Measurements from ENCODE around the gene SH3TC2.
A peak's percentile ranks its signal among the peaks of the same experiment; 100 is the strongest.

Gene SH3TC2

GRCh38 chr5:148972396-148972795 lies 90.5 kb downstream of the SH3TC2 start:
- DNase-seq (ENCODE audit: low read depth in 2 of 2): no peak

DNA sequence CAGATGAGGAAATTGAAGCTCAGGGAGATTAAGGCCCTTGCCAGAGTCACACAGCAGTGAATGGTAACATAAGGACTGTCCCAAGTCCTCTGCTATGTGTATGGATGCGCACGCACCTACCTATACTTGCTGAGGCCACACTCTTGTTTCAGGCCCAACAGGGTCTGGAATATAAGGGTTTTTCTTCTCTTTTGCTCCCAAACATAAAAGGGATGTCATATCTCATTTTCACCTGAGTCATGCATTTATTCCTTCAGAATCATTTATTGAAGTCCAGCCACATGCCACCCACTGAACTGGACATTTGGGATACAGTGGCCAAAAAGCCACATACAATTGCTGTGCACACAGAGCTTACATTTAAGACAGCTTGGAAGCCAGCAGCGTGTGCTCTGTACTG lies 92.0 kb downstream of the SH3TC2 start:
- no peak for DNase-seq (ENCODE audit: low read depth in 2 of 2)

DNA sequence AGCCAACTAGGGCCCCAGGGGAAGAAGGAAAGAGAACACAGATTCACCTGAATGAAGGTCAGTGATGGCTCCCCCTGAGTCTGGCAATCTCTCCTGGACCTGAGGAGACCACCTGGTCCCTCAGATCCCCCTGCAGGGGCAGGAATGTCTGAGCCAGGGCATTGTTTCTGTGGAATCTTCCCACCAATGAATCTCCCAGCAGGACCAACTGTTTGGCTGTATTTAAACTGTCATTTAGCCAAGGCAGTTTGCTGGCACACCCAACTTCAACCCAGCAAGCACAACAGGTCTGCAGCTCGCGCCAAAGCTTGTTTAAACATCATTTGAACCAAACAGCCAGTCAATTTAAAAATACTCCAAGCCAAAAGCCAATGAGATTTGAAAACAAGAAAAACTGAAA lies 92.6 kb downstream of the SH3TC2 start:
- DNase-seq (ENCODE audit: low read depth in 2 of 2): no peak

- DNase-seq (ENCODE audit: low read depth in 2 of 2): no peak
Measured at GRCh38 chr5:148969291-148969690, 93.6 kb downstream of the SH3TC2 start.

DNA sequence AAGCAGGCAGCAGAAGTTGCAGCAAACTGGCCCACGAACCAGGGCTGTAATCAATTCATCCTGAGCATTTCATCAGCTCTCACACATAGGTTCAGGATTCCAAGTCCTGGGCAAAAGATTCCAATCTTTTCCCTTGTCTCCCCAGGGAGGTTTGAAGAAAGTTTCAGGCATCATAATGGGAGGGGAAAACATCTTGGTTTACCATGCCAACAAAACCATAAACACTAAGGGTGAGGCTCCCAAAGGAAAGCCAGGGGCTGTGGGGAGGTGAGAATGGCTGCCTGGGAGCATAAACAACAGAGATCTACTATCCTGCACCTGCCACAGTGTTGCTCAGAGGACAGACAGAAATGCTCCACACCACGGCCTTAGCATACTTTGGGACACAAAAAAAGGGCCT lies 94.6 kb downstream of the SH3TC2 start:
- DNase-seq (ENCODE audit: low read depth in 2 of 2): no peak

DNA sequence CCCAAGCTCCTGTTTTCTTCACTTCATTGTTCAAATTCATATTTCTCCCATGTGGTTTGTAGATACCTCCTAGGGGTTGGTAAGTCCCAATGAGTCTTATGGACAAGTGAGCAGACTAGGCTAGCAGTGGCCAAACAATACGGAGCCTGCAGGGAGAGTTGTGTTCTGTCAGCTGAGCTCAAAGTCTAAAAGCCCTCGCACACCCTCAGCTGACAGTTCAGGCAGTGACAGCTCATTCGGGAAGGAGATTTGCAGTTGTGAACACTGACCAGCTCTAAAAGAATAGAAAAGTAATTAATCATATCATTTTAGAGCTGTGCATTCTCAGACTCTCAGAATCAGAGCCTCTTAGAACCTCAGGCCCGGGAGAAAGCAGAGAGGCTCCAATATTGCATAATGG lies 95.1 kb downstream of the SH3TC2 start:
- DNase-seq (ENCODE audit: low read depth in 2 of 2): no peak

GRCh38 chr5:148966938-148967337 lies 95.9 kb downstream of the SH3TC2 start:
- DNase-seq (ENCODE audit: low read depth in 2 of 2): no peak

GRCh38 chr5:148966348-148966747 lies 96.5 kb downstream of the SH3TC2 start:
- DNase-seq (ENCODE audit: low read depth in 2 of 2): no peak

- no peak for DNase-seq (ENCODE audit: low read depth in 2 of 2)
Measured at GRCh38 chr5:148965511-148966265, 97.2 kb downstream of the SH3TC2 start.

DNA sequence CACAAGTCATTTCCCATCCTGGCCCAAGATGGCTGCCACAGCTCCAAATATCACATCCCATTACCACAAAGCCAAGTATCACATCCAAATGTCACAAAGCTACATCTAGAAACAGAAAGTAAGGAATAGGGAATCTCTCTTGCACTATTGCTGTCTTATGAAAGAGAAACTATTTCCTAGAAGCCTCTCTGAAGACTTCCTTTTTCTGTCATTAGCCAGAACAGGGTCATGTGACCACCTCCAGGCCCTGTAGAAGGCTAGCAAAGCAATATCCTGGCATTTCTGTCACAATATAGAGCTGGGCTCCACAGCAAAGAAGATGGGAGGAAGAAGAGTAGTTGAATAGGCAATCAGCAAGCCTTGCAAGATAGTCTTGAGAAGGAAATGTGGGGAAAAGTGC lies 99.2 kb downstream of the SH3TC2 start:
- no peak for DNase-seq (ENCODE audit: low read depth in 2 of 2)

DNA sequence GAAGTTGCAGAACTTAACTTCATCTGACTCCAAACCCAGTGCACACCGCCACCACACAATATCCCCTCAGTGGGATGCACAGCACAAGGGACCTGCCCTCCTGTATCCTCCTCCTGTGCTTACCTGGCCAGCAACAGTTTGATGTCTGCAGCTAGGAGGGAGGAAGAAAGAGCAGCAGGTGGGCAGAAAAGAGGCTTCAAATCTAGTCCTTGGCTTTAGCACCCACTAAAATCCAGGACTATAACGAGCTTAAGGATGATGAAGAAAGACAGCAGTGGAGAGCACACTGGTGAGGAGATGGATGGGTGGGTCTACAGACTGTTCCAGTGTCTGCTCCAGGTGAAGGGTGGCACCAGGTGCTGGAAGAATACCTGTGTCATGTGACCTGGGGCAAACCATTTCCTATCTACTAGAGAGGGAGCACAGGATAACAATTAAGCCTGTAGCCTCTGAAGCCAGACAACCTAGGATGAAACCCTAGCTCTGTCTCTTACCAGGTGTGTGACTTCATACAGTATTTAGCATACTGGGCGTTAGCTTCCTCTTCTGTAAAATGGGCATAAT lies 100.0 kb downstream of the SH3TC2 start:
- DNase-seq (ENCODE audit: low read depth in 2 of 2): no peak

DNA sequence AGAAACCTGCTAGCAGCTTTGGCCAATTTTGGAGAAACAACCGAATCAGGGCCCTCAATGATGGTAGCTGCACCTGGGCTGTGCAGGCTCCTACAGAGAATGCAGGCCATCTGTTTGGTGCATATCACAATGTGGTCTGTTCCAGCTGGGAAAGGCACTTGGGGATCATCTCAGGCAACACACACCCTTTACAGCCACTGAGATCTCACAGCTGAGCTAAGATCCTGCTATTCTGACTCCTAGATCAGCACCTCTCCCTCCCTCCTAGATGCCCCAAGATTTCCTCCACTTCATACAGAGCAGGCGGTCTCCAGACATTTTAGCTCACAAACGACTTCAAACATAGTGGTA lies 100.7 kb downstream of the SH3TC2 start:
- DNase-seq (ENCODE audit: low read depth in 2 of 2): no peak

DNA sequence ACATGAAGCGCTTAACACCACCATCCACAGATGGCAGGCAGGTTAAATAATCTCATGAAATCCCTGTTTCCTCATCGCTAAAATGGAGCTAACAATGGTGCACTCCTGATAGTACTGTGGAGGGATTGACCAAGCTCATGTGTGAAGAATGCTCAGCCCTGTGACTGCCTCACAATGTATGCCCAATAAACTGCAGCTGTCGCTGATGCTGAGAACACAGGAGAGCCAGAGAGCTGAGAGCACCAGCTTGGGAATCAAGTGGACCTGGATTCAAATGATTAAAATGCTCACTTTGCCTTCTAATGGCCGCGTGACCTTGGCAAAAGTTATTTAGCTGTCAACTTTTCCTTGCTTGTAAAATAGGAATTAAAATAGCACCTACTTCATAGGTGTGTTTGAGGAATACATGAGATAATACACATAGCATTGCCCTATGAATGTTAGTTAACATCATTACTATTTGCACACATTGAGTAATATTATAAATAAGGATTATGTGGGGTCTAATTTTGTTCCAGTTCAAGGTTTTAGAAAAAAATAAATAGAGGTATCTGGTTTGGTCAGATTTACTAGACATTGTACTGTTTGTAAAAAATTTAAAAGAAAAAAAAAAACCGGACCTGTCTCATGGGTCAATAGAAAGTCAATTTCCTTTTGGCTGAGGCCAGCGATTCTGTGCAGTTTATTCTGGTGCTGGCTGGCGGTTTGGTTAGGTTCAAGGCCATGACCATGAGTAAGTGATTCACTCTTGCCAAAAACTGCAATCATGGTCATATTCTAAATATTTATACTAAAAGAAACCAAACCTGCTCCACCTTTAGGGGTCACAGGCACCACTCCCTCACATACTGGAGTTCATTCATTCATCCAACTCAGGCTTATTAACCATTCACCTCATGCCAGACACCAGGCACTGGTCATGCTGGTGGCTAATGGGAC lies 101.3 kb downstream of the SH3TC2 start:
- DNase-seq (ENCODE audit: low read depth in 2 of 2): no peak

- DNase-seq (ENCODE audit: low read depth in 2 of 2): no peak
Measured at GRCh38 chr5:148960070-148960769, 102.6 kb downstream of the SH3TC2 start.

DNA sequence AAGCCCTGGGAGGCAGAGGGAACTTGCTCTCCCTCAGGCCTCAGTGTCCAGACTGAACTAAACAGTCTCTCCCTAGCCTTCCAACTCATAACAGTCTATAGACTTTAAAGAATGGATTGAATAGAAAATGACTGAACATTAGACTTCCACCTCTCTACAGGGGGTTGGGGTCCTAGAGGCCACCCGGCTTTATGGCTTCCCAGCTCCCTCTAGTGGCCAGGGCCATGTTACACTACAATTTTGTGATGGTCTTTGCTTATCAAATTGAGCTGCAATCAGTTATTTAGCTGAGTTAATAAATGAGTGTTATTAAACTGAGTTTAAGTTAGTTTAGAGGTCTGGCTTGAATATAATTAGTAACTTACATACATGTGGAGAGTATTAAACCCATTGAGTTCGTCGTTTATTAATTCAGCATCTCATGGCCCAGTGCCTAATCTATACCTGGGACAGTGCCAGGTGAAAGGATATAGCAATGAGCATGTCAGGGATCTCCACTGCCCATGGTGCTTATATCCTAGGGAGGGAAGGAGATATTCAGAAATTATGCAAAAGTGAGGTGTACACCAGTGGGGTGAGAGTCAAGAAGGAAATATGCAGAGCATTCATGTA lies 105.2 kb downstream of the SH3TC2 start:
- DNase-seq (ENCODE audit: low read depth in 2 of 2): peak; percentile 18 to 40

DNA sequence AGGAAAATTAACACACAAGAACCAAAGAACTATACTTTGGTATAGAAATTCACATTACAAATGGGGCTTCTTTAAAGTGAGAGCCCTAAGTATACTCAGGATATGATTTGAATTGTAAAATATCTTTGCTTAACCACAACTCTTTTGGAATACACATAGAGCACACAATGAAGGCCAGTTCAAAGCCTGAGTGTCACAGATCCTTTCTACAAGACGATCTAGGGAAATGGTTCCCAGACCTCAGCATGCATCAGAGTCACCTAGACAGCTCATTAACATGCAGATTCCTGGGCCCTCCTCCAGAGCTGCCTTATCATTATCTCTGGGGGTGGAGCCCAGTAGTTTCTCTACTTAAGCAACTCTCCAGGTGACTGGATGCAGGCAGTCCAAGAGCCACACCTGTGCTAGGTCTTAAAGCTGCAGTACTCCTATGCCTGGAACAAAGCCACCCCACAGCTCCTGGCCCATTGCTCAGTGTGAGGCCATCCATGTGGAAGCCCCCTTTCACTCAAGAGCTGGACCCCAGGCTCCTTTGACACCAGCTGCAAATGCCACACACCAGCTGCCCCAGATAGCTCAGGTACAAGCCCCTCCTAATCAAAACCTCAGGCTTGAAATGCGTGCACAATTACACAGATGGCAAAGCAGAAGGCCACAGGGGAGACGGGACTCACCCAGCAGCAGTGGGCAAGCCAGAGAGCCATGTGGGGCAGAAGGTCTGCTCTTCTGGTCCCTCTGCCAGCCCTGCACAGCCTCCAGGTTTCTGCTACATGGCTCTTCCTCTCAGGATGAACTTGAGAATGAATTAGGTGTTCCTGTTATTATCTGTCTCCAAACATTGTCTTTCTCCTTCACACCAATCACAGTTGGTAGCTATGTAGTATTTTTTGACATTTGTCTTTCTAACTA lies 106.1 kb downstream of the SH3TC2 start:
- no peak for DNase-seq (ENCODE audit: low read depth in 2 of 2)

All from stimulated activated CD4-positive, alpha-beta T cell treated with anti-CD3 and anti-CD28 coated beads, Interleukin-15, amount 100 ng/mL, for 48 hours (primary cell).